GM21717 (cell line): ENCODE data around the gene TBC1D4.
"Not testable (repeated sequence)": the region's sequence is repeated elsewhere in the genome, so short reads cannot be mapped to it uniquely, and the experiment has no call there.

Source experiments
- ATAC-seq: cut with Tn5 transposase; IDR thresholded peaks from one replicate; pipeline ENCODE4 v1.9.1; 2021; ENCODE audit warnings: mild to moderate bottlenecking, moderate library complexity; ENCODE audit not compliant: unreplicated experiment

Gene TBC1D4

DNA sequence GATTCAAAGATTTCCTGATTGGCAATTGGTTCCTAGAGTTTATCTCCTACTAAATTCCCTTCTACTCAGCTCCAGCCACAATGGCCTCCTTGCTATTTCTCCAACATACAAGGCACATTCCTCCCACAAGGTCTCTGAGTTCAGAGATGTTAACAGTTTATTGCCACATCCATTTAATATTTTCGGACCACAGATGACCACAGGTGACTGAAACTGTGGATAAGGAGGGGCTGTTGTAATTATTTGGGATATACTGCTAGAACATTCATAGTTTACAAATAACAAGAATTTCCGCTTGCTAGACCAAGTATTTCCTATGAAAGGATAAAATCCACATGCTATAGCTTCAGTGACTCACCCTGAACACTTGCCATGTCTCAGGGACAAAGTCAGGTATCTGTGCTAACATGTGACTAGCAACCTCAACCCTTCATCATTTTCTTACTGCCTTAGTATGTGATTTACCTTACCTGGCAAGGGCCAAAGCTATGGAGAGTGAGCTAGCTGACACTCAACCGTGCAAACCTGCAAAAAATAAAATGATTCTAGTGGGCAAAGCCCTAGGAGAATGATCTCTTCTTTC, 117.7 kb downstream of the TBC1D4 start:
- no peak for ATAC-seq

DNA sequence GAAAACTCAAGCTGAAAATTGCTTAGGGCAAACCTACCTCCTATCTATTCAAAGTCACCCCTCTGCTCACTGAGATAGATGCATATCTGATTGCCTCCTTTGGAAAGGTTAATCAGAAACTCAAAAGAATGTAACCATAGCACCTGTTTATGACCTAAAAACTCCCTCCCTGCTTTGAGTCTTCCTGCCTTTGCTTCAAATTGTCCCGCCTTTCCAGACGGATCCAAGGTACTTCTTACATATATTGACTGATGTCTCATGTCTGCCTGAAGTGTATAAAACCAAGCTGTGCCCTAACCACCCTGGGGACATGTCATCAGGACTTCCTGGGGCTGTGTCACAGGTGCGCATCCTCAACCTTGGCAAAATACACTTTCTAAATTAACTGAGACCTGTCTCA, 118.6 kb downstream of the TBC1D4 start:
- ATAC-seq: no peak

DNA sequence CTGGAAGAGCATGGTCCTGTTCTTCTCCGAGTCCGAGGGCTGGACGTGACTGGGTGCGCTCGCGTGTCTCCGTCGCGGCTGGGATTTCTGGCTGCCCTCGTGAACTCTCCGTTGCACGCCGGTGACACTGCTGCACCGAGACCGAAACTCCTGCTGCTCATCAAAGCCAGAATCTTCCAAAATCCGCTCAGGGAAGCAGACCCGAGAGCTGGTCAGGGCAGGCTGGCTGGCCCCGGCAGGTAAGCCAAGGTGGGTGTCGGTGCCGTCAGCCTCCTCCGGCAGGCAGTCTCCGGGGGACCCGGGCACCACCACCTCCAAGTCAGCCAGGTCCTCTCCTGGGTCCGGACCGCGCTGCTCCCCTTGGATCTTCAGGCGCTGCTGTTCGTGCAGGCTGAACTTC, 119.9 kb downstream of the TBC1D4 start:
- no peak for ATAC-seq

DNA sequence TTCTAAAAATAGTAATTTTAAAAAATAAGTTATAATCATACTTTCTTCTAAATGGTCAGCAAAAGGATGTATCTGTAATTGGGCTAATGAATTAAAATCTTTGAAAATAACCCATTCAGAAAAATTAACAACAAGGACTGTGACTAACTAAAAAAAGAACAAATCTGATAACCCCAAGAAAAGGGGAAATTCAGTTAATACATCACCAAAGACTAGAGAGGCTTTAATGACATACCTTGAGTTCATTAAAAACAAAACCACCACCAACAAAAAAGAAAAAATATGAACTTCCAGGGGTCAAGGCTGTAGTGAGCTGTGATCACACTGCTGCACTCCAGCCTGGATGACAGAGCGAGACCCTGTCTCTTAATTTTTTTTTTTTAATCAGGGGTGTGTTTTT, 121.8 kb downstream of the TBC1D4 start:
- no peak for ATAC-seq

DNA sequence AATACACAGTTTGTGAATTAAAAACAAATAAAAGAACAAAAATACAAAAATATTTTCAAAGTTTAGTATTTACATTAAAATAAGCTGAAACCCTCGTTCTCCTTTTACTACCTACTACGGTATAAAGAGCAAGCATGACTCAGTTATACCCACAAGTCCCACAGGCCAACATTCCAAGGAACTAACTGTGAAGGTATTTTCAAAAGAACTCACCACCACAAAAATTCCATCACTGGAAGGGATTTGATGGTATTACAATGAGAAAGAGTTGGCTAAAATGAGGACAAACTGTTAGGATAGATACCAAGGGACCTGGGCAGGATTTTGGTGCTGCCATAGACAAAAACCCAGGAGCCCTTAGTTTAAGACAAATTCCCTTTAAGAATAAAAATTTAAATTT, 122.7 kb downstream of the TBC1D4 start:
- no peak for ATAC-seq

DNA sequence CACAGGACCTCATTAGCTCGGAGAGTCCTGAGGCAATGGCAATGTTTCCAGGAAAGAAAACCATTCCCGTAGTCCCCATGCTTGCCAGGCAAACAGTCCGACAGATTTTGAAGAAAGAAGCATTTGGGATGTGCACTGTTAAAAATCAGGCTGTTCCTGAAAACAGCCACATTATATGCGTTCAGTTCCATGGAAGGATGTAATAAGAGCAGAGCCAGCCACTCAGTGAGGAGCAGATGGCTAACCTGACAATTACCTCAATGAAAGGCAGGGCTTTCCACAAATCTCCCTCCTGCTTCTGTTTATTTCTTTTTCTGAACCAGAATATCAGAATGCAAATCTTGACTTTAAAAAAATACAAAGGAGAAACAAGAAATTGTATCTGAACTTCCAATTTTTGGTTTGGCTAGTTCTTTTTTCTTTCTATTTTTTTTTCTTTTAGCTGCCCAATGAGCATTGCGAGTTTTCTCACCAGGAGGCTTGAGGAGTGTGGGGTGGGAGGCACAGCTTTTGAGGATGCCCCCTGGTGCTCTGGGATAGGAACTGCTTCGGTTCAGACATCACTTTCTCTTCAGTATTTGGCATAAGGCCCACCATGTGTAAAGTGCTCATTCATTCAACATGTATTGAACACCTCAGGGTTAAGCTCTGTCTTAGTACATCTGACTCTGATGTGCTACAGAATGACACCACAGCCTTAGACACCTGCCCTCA, 124.2 kb downstream of the TBC1D4 start:
- peak; percentile 74 for ATAC-seq

DNA sequence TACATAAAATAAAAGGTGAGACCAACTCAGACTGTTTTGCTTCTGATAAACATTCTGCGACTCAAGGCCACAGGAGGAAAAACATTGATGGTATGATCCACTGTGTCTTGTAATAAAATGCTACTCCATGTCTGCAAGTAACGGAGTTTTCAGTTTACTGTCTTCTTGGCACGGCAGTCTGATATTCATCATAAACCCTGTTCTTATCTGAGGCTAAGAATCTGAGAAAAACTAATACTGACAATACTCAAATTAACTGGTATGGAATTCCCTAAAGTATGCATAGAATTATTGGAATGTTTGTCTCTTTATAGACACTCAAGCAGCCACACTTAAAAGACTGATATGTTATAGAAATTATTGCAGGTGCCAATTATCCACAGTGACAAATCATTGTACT, 125.5 kb downstream of the TBC1D4 start:
- ATAC-seq: no peak

DNA sequence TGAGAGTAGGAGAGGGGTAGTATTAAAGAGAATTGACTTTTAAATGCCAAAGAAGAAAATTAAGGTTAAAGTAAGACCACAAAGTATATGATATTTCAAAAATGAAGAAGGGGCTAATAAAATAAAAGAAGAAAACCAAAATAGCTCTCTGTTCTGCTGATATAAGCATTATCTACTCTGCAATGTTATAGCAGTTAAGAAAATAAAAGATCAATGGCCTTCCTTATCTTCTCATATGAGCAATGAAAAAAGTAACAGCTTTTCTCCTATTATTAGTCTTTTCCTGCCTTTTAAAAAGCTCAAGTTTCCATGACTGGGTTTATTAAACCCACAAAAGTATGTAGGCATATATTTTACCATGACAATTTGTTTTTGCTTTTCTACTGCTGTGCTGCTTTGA, 126.4 kb downstream of the TBC1D4 start:
- ATAC-seq: no peak

DNA sequence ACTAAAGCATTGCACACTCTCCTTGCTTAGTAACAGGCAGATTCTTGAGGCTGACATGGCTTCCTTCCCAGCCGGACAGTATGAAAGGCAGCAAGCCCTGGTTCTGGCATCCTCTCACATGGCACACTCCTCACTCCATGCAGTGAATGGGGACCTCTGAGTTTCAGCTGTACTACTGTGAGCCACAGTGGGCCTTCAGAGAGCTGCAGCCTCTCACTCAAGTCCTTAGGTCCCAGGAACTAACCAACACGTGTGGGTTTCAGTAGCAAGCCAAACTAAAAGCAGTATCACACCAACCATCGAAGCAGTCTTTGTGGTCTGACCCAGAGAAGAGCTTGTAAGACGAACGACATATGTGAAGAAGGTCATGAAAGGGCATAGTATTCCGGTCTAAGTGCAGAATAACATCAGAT, 128.2 kb downstream of the TBC1D4 start:
- peak; percentile 92 for ATAC-seq

DNA sequence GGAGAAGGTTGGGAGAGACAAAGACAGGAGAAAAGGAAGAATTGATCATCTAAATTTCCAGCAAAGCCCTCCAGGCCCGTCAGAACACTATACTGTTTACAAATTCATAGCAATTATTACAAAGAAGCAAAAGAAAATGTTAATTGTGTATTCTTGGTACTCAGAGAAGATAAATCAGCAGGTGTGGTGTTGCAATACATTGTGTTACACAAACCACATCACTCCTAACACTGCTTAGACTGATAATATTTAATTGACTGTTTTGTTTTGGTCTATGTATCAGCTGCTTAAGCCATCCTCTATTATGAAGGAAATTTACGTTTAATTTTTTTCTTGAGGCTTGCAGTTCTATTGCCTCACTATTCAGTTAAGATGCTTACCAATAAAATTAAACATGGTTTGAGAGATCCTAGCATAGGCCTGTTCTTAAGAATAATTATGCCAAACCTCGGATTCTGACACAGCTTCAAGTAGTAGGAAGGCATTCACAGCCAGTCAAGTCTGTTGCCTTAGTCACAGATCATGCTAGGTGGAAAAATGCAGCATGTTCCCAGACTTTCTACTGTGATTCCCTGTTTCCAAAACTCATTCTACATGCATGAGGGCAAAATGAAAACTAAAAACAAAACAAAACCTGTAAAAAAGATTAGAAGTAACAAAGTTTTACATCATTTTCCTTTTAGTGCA, 129.2 kb downstream of the TBC1D4 start:
- no peak for ATAC-seq

DNA sequence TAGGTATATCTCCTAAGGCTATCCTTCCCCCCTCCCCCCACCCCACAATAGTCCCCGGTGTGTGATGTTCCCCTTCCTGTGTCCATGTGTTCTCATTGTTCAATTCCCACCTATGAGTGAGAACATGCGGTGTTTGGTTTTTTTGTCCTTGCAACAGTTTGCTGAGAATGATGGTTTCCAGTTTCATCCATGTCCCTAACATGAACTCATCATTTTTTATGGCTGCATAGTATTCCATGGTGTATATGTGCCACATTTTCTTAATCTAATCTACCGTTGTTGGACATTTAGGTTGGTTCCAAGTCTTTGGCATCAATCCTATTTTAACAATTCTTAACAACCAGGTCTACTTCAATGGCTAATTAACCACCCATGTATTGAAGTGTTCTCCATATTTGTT, 130.4 kb downstream of the TBC1D4 start:
- not testable (repeated sequence) for ATAC-seq

DNA sequence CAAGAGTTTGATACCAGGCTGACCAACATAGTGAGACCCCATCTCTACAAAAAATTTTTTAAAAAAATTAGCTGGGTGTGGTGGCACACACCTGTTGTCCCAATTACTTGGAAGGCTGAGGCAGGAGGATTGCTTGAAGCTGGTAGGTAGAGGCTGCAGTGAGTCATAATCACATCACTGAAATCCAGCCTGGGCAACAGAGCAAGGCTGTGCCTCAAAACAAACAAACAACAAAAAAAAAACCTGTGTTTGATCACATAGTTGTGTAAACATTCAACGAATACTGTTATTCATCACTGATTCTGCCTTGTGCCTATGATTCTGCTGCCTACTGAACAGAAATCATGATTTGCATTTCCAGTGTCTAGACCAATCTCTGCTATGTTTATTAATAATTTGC, 134.0 kb downstream of the TBC1D4 start:
- ATAC-seq: no peak

DNA sequence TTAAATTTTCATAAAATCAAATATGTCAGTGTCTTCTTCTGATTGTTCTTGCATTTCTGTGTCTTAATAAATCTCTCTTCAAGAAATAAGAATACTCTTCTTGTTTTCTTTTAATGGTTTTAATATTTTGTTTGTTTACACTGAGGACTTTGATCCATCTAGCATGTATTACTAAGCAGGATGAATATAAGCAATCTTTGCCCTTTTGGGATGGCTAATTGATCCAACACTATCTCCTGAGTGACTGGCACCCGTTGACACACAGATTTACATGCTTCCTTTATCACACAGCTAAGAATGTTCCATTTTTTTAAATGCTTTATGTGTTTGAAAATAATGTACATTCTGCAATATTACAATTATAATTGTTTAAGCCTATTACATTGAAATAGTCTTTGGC, 134.5 kb downstream of the TBC1D4 start:
- ATAC-seq: no peak

DNA sequence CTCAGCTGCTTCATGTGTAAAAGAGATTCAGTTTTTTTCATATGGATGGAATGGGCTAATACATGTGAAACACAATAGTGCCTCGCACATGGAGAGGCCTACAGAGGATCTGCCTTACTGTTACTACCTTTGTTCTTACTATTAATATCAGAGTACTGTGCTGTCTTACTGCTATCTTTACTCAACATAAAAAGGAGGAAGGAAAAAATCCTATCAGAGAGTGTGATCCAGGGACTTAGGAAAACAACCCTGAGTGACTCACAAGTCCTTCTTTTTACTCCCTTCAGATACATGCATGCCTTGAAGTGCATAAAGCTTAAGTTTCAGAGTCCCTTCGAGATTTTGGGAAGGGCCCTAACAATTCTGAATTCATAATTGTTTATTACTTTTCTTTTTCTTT, 136.8 kb downstream of the TBC1D4 start:
- ATAC-seq: no peak

DNA sequence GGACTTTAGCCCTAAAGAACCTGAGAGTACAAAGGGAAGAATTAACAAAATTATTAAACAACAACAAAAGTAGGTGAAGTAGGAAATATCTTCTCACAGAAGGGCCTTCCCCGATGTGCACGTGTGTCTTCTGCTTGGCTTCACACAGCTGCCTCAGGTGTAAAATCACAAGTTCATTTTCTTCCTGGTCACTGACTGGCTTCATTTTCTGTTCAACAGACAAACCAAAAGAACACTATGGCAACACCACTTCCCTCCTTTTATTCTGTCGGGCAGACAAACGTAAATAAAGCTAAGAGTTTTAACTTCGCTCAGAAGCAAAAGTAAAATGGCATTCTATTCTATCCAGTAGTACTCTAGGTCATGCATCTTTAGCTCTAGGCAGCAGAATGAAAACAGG, 140.9 kb downstream of the TBC1D4 start:
- peak; percentile 81 for ATAC-seq

DNA sequence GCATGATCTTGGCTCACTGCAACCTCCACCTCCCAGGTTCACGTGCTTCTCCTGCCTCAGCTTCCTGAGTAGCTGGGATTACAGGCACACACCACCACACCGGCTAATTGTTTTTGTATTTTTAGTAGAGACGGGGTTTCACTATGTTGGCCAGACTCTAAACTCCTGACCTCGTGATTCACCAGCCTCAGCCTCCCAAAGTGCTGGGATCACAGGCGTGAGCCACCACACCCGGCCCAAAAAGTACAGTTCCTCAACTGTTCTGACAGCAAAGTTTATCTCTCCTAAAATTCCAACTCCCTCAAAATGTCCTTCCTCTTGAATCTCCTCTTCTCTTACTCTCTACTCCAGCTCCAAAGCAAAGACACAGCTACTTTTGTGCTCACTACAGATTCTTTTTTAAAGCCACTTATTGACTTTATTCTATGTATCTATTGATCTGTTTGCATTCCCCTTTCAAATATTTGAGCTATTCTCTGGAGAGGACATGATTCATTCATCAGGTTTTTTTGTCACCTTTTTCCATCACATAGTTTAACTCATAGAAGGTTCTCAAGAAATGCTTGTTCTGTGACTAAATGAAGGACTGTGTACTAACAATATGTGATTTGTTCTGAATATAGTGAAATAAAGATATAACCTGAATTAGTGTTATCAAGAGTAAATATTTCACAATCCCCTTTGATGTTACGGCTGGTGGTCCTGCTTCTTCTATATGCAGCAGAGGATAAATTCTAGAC, 142.2 kb downstream of the TBC1D4 start:
- no peak for ATAC-seq

DNA sequence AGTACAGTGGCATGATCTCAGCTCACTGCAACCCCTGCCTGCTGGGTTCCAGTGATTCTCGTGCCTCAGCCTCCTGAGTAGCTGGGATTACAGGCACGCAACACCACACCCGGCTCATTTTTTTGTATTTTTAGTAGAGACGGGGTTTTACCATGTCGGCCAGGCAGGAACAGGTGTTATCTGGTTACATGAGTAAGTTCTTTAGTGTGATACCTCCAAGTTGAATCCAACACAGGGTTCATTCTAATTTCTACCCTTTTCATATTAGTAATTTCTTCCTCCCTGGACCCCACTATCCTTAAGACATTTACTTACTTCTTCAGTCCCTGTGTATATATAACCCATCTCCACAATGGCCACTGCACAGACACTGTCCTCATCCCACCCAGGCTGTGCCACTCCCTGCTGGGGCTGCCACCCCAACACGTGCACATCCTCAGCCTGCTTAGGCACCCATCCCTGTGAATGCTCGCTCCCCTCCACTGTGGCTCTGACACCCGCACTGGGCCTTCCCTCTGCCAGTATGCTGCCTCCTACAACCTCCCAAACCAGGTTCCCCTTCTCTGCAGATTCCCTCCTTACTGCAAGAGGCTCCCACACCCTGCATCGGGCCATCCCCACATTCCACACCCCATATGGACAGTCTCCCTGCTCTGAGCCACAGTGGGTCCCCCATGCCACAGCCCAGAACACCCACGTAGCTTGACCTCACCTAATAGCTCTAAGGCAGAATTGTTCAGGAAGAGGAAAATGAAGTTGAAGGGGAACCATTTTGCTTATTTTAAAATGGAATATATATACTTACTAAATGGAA, 147.1 kb downstream of the TBC1D4 start:
- ATAC-seq: no peak

DNA sequence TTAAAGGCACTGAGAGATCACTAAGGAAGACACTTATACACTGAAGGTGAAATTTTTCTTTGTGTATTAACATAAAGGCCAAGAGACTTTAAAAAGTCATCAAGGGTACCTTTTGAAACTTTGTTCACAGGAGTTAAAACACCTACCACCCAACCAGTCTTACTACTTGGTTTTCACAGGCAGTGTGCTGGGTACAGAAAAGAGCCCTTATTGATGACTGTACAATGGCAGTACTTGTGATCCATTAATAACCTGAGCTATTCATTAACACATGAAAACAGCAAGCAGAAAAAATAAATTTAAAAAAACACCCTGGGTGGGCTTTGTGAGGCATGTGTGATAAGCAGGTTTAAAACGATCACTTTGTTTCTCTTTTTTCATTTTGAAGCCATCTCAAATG, 148.9 kb downstream of the TBC1D4 start:
- no peak for ATAC-seq

DNA sequence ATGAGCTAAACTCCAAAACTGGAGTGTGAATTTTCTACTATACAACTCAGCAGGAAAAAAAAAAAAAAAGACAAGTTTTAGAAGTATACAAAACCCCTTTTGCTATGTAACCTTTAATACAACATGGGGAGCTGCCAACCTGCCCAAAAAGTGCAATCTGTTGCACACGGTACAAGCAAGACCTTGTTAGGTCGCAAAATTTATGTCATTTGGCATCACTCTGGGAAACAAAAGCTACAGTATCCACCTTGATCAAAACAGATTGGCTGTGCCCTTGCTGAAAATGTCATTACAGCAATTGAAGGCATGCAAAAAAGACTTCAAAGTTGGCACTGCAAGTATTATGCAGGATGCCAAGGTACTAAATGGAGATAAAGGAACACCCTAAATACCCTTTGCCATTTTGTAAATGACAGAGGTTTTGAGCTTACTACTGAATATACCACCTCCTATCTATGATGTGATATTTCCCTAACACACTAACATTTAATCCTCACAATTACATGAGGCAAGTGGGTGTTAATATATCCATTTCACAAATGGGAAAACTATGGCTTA, 150.1 kb downstream of the TBC1D4 start:
- ATAC-seq: no peak

DNA sequence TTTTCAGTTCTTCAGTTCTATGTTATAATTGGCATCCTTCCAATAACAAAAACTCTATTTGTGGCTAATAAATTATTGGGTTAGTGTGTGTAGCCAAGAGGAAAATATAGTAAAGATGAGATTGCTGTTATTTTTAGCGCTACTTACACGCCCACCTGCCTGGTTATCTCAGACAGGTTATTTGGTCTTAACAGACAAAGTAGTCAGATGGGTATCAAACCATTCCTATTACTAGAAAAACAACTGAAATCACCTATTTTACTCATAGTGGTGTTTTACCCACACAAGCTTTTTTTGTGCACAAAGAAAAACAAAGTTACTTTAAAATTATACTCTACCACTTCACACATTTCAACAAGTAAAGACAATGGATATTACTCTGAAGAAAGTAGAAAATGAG, 151.2 kb downstream of the TBC1D4 start:
- no peak for ATAC-seq

DNA sequence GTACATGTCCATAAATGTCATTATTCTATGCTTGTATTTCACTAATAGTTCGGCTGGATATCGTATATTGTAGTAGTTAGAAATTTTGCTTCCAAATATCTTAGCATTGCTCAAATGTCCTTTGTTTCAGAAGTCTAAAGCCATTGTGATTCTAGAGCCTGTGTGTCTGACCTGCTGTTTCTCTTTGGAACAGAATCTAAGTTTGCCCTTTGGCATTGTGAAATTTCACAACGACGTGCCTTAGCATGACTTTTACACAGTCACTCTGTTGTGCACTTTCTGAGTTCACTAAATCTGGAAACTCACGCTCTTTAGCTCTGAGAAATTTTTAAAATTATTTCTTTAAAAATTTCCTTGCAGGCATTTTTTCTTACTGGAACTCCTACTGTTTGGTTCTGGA, 152.2 kb downstream of the TBC1D4 start:
- ATAC-seq: no peak
